SK-N-SH (cell line): ENCODE data around the gene POLR1H. TPM values are rescaled to one million over a fixed set of nuclear protein-coding genes. Genes with fewer than 3 reads are reported as not detected.

ENCODE experiments used
- CTCF ChIA-PET: fragments of 300-600, 350-600 bp; formaldehyde crosslinking; extraction: SDS; loops from one replicate; lab custom pipeline; 2021; lab: Yijun Ruan, JAX
- POLR2A ChIA-PET: fragments of 350-600 bp; sonication (Branson Sonifier 250); formaldehyde crosslinking; extraction: SDS; loops from one replicate; lab custom pipeline; 2020; ENCODE audit warnings: antibody characterized with exemption, inconsistent platforms; lab: Yijun Ruan, JAX
- DNase-seq: peaks from one replicate; pipeline ENCODE4 v3.0.0; 2012
- H2AFZ ChIP-seq: fragments of 200-600 bp; sonication (generic); 2 replicates; pipeline ENCODE4 v1.8.1; 2016; ENCODE audit warnings: antibody characterized with exemption, mild to moderate bottlenecking, low read depth
- H3F3A ChIP-seq: fragments of 200-600 bp; sonication (generic); replicated peaks from 2 replicates; pipeline ENCODE3; 2016; ENCODE audit warnings: antibody characterized with exemption, mild to moderate bottlenecking; ENCODE audit not compliant: insufficient read depth
- H3K27ac ChIP-seq, 2 experiments: fragments of 200-500 bp in 1 of 2; fragments of 200-600 bp in 1 of 2; sonication (Bioruptor generic) in 1 of 2; sonication (generic), shearing (Covaris generic) in 1 of 2; 2 replicates each; pipeline versions ENCODE4 v1.5.1 to v1.6.1; 2014 to 2016; ENCODE audit warnings: low read depth in 2 of 2, inconsistent platforms in 1 of 2, low read length in 1 of 2, mild to moderate bottlenecking in 1 of 2, mixed read lengths in 1 of 2
- H3K27me3 ChIP-seq: fragments of 200-600 bp; sonication (generic), shearing (Covaris generic); 2 replicates; pipeline ENCODE4 v1.6.1; 2016; ENCODE audit warnings: mixed run types; ENCODE audit not compliant: insufficient read depth
- H3K36me3 ChIP-seq, 2 experiments: fragments of 200-500 bp in 1 of 2; fragments of 200-600 bp in 1 of 2; sonication (Bioruptor generic) in 1 of 2; sonication (generic) in 1 of 2; replicated peaks in 1 of 2; 2 replicates each; pipeline versions ENCODE3 to v1.5.1; 2014 to 2016; ENCODE audit warnings: low read length in 1 of 2, mild to moderate bottlenecking in 1 of 2; ENCODE audit not compliant: insufficient read depth in 2 of 2, control insufficient read depth in 1 of 2
- H3K4me1 ChIP-seq, 2 experiments: fragments of 200-500 bp in 1 of 2; fragments of 200-600 bp in 1 of 2; sonication (Bioruptor generic) in 1 of 2; sonication (generic), shearing (Covaris generic) in 1 of 2; 2 replicates each; pipeline versions ENCODE4 v1.5.1 to v1.6.1; 2014 to 2016; ENCODE audit warnings: low read depth in 1 of 2, low read length in 1 of 2, mixed run types in 1 of 2; ENCODE audit not compliant: insufficient read depth in 2 of 2, control insufficient read depth in 1 of 2
- H3K4me2 ChIP-seq: fragments of 200-600 bp; sonication (generic), shearing (Covaris generic); 2 replicates; pipeline ENCODE4 v1.6.1; 2017; ENCODE audit warnings: mixed run types
- H3K4me3 ChIP-seq, 2 experiments: fragments of 200-500 bp in 1 of 2; fragments of 200-600 bp in 1 of 2; sonication (Bioruptor generic) in 1 of 2; sonication (generic), shearing (Covaris generic) in 1 of 2; 2 replicates each; pipeline versions ENCODE4 v1.5.1 to v1.8.1; 2014 to 2016; ENCODE audit warnings: low read depth in 2 of 2, inconsistent platforms in 1 of 2, low read length in 1 of 2, mild to moderate bottlenecking in 1 of 2, mixed read lengths in 1 of 2, moderate library complexity in 1 of 2
- H3K79me2 ChIP-seq: fragments of 200-600 bp; sonication (generic); 2 replicates; pipeline ENCODE4 v1.8.1; 2017; ENCODE audit warnings: mild to moderate bottlenecking; ENCODE audit not compliant: insufficient read depth
- H3K9ac ChIP-seq: fragments of 200-600 bp; sonication (generic); 2 replicates; pipeline ENCODE4 v1.6.1; 2017; ENCODE audit warnings: mixed run types
- H3K9me2 ChIP-seq: fragments of 200-600 bp; sonication (generic); 2 replicates; pipeline ENCODE4 v1.6.1; 2017; ENCODE audit warnings: mixed run types
- H3K9me3 ChIP-seq: fragments of 200-600 bp; sonication (generic); 2 replicates; pipeline ENCODE4 v1.6.1; 2017; ENCODE audit warnings: mixed run types, mild to moderate bottlenecking, moderate library complexity
- H4K20me1 ChIP-seq: fragments of 200-600 bp; sonication (generic); 2 replicates; pipeline ENCODE4 v1.6.1; 2017; ENCODE audit warnings: mild to moderate bottlenecking, mixed run types; ENCODE audit not compliant: insufficient read depth
- ELF1 ChIP-seq: IDR thresholded peaks from 2 replicates; pipeline ENCODE4 v1.4.0; 2012
- FOSL2 ChIP-seq: IDR thresholded peaks from 2 replicates; pipeline ENCODE4 v1.4.0; 2012; ENCODE audit warnings: low read depth, mild to moderate bottlenecking, moderate library complexity, borderline replicate concordance
- FOXJ3 ChIP-seq: sonication (generic); formaldehyde crosslinking; IDR thresholded peaks from 2 replicates; pipeline ENCODE4 v1.5.1; 2020; ENCODE audit warnings: mild to moderate bottlenecking, missing genetic modification reagents
- GATA2 ChIP-seq: sonication (generic); formaldehyde crosslinking; IDR thresholded peaks from 2 replicates; pipeline ENCODE4 v1.5.0; 2020; ENCODE audit warnings: mild to moderate bottlenecking, missing genetic modification reagents
- MXI1 ChIP-seq: IDR thresholded peaks from 2 replicates; pipeline ENCODE4 v1.6.1; 2012; ENCODE audit warnings: mild to moderate bottlenecking, low read depth, low read length, improper control_type of control experiment
- RAD21 ChIP-seq: IDR thresholded peaks from 2 replicates; pipeline ENCODE4 v1.6.1; 2012; ENCODE audit warnings: mild to moderate bottlenecking, low read length
- RCOR1 ChIP-seq: fragments of 150-350 bp; IDR thresholded peaks from 2 replicates; pipeline ENCODE4 v1.6.1; 2017; ENCODE audit warnings: antibody characterized with exemption, low read length
- SIN3A ChIP-seq: IDR thresholded peaks from 2 replicates; pipeline ENCODE4 v1.6.1; 2012; ENCODE audit warnings: low read depth, mild to moderate bottlenecking, low read length, moderate library complexity, borderline replicate concordance
- TCF12 ChIP-seq: IDR thresholded peaks from 2 replicates; pipeline ENCODE4 v1.4.0; 2012
- TEAD4 ChIP-seq: IDR thresholded peaks from 2 replicates; pipeline ENCODE4 v1.4.0; 2012; ENCODE audit warnings: mild to moderate bottlenecking, borderline replicate concordance; ENCODE audit not compliant: insufficient read depth
- YY1 ChIP-seq: IDR thresholded peaks from 2 replicates; pipeline ENCODE4 v1.4.0; 2012; ENCODE audit warnings: low read depth, mild to moderate bottlenecking
- WGBS: methylation state at CpG from one replicate; pipeline ENCODE4 v1.1.6; 2017; ENCODE audit warnings: low lambda C conversion rate; 5-methylcytosine and 5-hydroxymethylcytosine counted together
- polyA plus RNA-seq, 3 experiments: library from polyadenylated mRNA; depleted of rRNA; stranded (reverse); fragments of >200 nt; gene quantifications; 2 replicates each; pipeline ENCODE4 v1.2.3, GENCODE V29; 2012
- TF ChIP-seq, protein P1 (sequence below): IDR thresholded peaks from 2 replicates; pipeline ENCODE4 v1.4.0; 2012; ENCODE audit warnings: low read depth
- TF ChIP-seq, protein P2 (sequence below): fragments of 200-600 bp; sonication (generic); IDR thresholded peaks from 2 replicates; pipeline ENCODE4 v1.6.1; 2017; ENCODE audit warnings: antibody characterized with exemption, mild to moderate bottlenecking, moderate library complexity
- TF ChIP-seq, protein P3 (sequence below): IDR thresholded peaks from 2 replicates; pipeline ENCODE4 v1.4.0; 2012; ENCODE audit warnings: low read depth, borderline replicate concordance
- TF ChIP-seq, protein P4 (sequence below): IDR thresholded peaks from 2 replicates; pipeline ENCODE4 v1.4.0; 2012; ENCODE audit warnings: low read depth, borderline replicate concordance

The POLR1H gene
- polyA plus RNA-seq, 1 of the 3 experiments (the other 2 are of a cell fraction): 40.6 TPM

DNA sequence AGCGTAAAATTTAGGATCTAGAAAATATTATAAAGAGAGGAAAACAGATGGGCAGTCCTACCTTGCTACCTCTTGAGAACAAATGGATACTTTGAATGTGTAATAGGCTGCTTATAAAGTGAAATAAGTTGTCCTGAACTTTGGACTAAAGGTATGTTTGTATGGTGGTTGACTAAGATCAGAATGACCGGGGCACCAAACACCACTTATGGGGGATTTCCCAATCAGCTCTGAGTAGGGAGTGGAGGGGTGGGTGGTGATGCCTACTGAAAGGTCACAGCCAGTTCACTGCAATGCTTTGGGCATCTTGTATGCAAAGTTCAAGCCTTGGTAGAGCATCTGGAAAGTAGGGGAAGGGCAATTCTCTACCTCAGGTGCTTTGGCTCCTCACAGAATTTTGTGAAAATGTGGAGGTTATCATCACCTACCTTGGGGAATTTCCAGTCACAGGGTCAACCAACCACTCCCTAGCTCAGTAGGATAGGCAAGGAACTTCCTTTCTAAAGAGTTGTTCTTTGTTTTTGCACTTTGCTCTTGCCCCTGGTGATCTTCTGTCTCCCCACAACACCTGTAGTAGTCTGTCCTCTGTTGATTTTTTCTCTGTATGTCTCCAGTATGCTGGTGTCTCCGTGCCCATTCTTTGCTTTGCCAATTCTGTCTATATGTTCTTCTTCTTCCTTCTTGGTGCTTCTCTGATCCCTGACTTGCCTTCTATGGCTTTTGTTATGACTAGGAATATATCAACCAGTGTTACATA is 52.1 kb downstream of the POLR1H start, which contains the start of gene TRIM31:
Gene TRIM31 (minus strand): TSS at position 88 of the 757 bp plus-strand sequence. CDS start 285 bp downstream, outside the sequence.
- 1% methylated on average over 3 of the region's 3 CpGs for WGBS
- TF ChIP-seq SIN3A (no peak), MXI1 (no peak), RCOR1 (no peak), FOSL2 (no peak), YY1 (no peak), TCF12 (no peak), RAD21 (no peak), GATA2 (no peak), ELF1 (no peak), FOXJ3 (no peak), TEAD4 (no peak)
- TF ChIP-seq, protein P1, sequence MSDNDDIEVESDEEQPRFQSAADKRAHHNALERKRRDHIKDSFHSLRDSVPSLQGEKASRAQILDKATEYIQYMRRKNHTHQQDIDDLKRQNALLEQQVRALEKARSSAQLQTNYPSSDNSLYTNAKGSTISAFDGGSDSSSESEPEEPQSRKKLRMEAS: no peak
- TF ChIP-seq, protein P2, sequence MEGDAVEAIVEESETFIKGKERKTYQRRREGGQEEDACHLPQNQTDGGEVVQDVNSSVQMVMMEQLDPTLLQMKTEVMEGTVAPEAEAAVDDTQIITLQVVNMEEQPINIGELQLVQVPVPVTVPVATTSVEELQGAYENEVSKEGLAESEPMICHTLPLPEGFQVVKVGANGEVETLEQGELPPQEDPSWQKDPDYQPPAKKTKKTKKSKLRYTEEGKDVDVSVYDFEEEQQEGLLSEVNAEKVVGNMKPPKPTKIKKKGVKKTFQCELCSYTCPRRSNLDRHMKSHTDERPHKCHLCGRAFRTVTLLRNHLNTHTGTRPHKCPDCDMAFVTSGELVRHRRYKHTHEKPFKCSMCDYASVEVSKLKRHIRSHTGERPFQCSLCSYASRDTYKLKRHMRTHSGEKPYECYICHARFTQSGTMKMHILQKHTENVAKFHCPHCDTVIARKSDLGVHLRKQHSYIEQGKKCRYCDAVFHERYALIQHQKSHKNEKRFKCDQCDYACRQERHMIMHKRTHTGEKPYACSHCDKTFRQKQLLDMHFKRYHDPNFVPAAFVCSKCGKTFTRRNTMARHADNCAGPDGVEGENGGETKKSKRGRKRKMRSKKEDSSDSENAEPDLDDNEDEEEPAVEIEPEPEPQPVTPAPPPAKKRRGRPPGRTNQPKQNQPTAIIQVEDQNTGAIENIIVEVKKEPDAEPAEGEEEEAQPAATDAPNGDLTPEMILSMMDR: no peak
- TF ChIP-seq, protein P3, sequence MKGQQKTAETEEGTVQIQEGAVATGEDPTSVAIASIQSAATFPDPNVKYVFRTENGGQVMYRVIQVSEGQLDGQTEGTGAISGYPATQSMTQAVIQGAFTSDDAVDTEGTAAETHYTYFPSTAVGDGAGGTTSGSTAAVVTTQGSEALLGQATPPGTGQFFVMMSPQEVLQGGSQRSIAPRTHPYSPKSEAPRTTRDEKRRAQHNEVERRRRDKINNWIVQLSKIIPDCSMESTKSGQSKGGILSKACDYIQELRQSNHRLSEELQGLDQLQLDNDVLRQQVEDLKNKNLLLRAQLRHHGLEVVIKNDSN: no peak
- TF ChIP-seq, protein P4, sequence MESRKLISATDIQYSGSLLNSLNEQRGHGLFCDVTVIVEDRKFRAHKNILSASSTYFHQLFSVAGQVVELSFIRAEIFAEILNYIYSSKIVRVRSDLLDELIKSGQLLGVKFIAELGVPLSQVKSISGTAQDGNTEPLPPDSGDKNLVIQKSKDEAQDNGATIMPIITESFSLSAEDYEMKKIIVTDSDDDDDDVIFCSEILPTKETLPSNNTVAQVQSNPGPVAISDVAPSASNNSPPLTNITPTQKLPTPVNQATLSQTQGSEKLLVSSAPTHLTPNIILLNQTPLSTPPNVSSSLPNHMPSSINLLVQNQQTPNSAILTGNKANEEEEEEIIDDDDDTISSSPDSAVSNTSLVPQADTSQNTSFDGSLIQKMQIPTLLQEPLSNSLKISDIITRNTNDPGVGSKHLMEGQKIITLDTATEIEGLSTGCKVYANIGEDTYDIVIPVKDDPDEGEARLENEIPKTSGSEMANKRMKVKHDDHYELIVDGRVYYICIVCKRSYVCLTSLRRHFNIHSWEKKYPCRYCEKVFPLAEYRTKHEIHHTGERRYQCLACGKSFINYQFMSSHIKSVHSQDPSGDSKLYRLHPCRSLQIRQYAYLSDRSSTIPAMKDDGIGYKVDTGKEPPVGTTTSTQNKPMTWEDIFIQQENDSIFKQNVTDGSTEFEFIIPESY: no peak
- H3K9me2 ChIP-seq: no peaks in the 10 kb centered on the region
- no peaks in the 10 kb centered on the region for H3K4me1 ChIP-seq
- H3K79me2 ChIP-seq: no peaks in the 10 kb centered on the region
- ChIA-PET CTCF (interaction anchor here (1.0 to 2.6 kb wide), 4 partner anchors 10 to 19 kb away, joined by 3 to 15 read pairs (median 4); no protein-coding TSS in a partner anchor), POLR2A (no interaction called here)
- no peak for DNase-seq
- no peak within 1 kb of the TSS for H2AFZ ChIP-seq
- H3K9ac ChIP-seq: no peak within 1 kb of the TSS
- no peaks in the 10 kb centered on the region for H3K9me3 ChIP-seq
- H3K4me3 ChIP-seq: no peak within 1 kb of the TSS
- H3K27ac ChIP-seq: no peak within 1 kb of the TSS
- H3K36me3 ChIP-seq: no peaks in the 10 kb centered on the region
- H4K20me1 ChIP-seq: no peaks in the 10 kb centered on the region
- H3F3A ChIP-seq: peaks cover 4% of the 10 kb centered on the region
- H3K27me3 ChIP-seq: peaks cover 59% of the 10 kb centered on the region
- no peak within 1 kb of the TSS for H3K4me2 ChIP-seq
